PC-3 (cell line): ENCODE data around the gene SLC8A1. TPM values are rescaled to one million over a fixed set of nuclear protein-coding genes. Genes with fewer than 3 reads are reported as not detected.

Source experiments
- ATAC-seq: fragments of 200-7000 bp; cut with Tn5 transposase; 2 replicates; pipeline ENCODE4 v1.9.1; 2020; ENCODE audit warnings: mild to moderate bottlenecking, moderate library complexity
- BruUV-seq: library from RNA; stranded (reverse); fragments of 400-500 nt; replicated peaks from 2 replicates; lab custom pipeline; 2021; lab: Mats Ljungman, UMichigan
- CTCF ChIA-PET: fragments of 300-600 bp; sonication (Branson Sonifier 250); formaldehyde crosslinking; loops from one replicate; lab custom pipeline; 2022; ENCODE audit warnings: antibody characterized with exemption; lab: Charles Lee
- POLR2A ChIA-PET: fragments of 300-600 bp; sonication (Branson Sonifier 250); formaldehyde crosslinking; loops from one replicate; lab custom pipeline; 2022; ENCODE audit warnings: antibody characterized with exemption; ENCODE audit not compliant: unreplicated experiment; lab: Charles Lee
- DNase-seq: peaks from one replicate; pipeline ENCODE4 v3.0.0-alpha.2; 2015
- H2AFZ ChIP-seq: fragments of 300-600 bp; sonication (generic); 2 replicates; pipeline ENCODE4 v1.6.0; 2016; ENCODE audit warnings: antibody characterized with exemption, low read length
- H3F3A ChIP-seq: fragments of 300-600 bp; sonication (generic); one replicate; pipeline ENCODE4 v1.6.0; 2017; ENCODE audit warnings: antibody characterized with exemption, low read length, control low read depth, mild to moderate bottlenecking; ENCODE audit not compliant: unreplicated experiment
- H3K27ac ChIP-seq: fragments of 300-600 bp; sonication (generic); 2 replicates; pipeline ENCODE4 v1.5.1; 2016; ENCODE audit warnings: mild to moderate bottlenecking, low read length
- H3K27me3 ChIP-seq: fragments of 300-600 bp; sonication (generic); 2 replicates; pipeline ENCODE4 v1.6.1; 2016; ENCODE audit warnings: low read length, mixed read lengths
- H3K36me3 ChIP-seq: fragments of 300-600 bp; sonication (generic); 2 replicates; pipeline ENCODE4 v1.6.1; 2016; ENCODE audit warnings: low read depth, mixed run types, low read length, mixed read lengths
- H3K4me1 ChIP-seq: fragments of 300-600 bp; sonication (generic); 2 replicates; pipeline ENCODE4 v1.5.1; 2016; ENCODE audit warnings: low read length; ENCODE audit not compliant: insufficient read depth
- H3K4me2 ChIP-seq: fragments of 300-600 bp; sonication (generic); 2 replicates; pipeline ENCODE4 v1.6.0; 2016; ENCODE audit warnings: low read length
- H3K4me3 ChIP-seq: fragments of 300-600 bp; sonication (generic); 2 replicates; pipeline ENCODE4 v1.5.1; 2016; ENCODE audit warnings: mild to moderate bottlenecking, low read length, mixed read lengths
- H3K79me2 ChIP-seq: fragments of 300-600 bp; sonication (generic); 2 replicates; pipeline ENCODE4 v1.6.1; 2017; ENCODE audit warnings: low read length, mixed read lengths
- H3K9ac ChIP-seq: fragments of 300-600 bp; sonication (generic); 2 replicates; pipeline ENCODE4 v1.6.0; 2016; ENCODE audit warnings: mild to moderate bottlenecking, low read length
- H3K9me2 ChIP-seq: fragments of 300-600 bp; sonication (generic); replicated peaks from 2 replicates; pipeline ENCODE4 v1.6.1; 2016; ENCODE audit warnings: mixed run types, low read length, mixed read lengths
- H3K9me3 ChIP-seq: fragments of 300-600 bp; sonication (generic); 2 replicates; pipeline ENCODE4 v1.6.1; 2016; ENCODE audit warnings: low read length, mixed read lengths
- H4K20me1 ChIP-seq: fragments of 300-600 bp; sonication (generic); 2 replicates; pipeline ENCODE4 v1.6.1; 2016; ENCODE audit warnings: low read length, mixed read lengths
- EZH2 ChIP-seq: fragments of 300-600 bp; sonication (generic); IDR thresholded peaks from one replicate; pipeline ENCODE4 v1.6.1; 2017; ENCODE audit warnings: antibody characterized with exemption, mild to moderate bottlenecking, low read length; ENCODE audit not compliant: unreplicated experiment
- EZH2phosphoT487 ChIP-seq: fragments of 300-600 bp; sonication (generic); IDR thresholded peaks from 2 replicates; pipeline ENCODE4 v1.6.1; 2018; ENCODE audit warnings: mild to moderate bottlenecking, antibody characterized with exemption, low read length, borderline replicate concordance
- intact Hi-C: fragments of 100-400 bp; cut with micrococcal nuclease; formaldehyde crosslinking; loops from 2 replicates; pipeline ENCODE4 v1.9.0; 2023
- total RNA-seq: library from RNA; depleted of rRNA; stranded (reverse); fragments of >200 nt; gene quantifications from 2 replicates; pipeline ENCODE4 v1.2.3, GENCODE V29; 2014
- TF ChIP-seq, protein P1 (sequence below): fragments of 300-600 bp; sonication (generic); conservative IDR thresholded peaks from 2 replicates; pipeline ENCODE4 v1.5.1; 2017; ENCODE audit warnings: antibody characterized with exemption, low read depth, mild to moderate bottlenecking, low read length

SLC8A1 gene
- total RNA-seq, 1 experiment from 2014 or later: 1.3 TPM

DNA sequence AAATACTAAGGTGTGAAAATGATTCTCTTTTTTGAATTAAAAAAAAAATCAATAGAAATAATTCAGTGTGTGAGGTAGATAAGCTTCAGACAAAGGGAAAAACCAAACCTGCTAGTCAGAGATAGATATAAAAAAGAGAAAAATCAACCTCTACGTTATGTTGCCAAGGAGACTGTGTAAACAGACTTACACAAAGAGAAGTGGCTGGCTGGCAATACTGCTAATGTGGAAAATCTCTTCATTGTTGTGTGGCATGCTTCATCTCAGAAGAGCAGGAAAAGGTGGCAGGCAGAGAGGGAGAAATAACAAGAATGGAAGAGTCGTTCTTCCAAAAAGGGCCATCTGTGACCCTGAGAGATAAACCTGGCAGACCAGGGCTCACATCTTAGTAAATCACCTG, 200.8 kb downstream of the SLC8A1 start:
- intact Hi-C loops: no loop called here

DNA sequence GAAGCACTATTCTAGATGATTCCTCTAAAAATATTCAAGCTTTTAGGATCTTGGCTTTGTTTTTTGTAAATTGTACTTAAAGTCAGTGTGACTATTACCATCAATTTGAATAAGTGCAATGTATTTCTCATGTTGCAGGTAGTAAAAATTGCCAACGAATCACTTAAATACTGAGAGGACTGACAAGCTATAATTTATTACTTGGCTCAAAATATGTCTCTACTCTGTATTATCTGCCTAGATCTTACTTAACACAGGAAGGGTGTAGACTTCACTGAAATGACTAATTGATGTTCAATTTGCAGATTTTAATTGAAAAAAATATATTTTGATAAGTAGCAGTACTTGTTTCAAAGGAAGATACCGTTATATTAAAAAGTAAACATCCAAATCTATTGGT, 202.3 kb downstream of the SLC8A1 start:
- H3K9me2 ChIP-seq: no peaks in the 10 kb centered on the region
- no peak overlapping the region for H3K9ac ChIP-seq
- no peaks in the 10 kb centered on the region for H3K27me3 ChIP-seq
- intact Hi-C loops: loop anchor here (5.0 kb wide), 1 partner anchor 203 kb away; the partner anchor contains the start of gene SLC8A1
- ATAC-seq (no peak), DNase-seq (no peak)
- H2AFZ ChIP-seq: no peak overlapping the region
- no peaks in the 10 kb centered on the region for H4K20me1 ChIP-seq
- H3K27ac ChIP-seq: no peak overlapping the region
- TF ChIP-seq EZH2phosphoT487: no peak
- TF ChIP-seq, protein P1, sequence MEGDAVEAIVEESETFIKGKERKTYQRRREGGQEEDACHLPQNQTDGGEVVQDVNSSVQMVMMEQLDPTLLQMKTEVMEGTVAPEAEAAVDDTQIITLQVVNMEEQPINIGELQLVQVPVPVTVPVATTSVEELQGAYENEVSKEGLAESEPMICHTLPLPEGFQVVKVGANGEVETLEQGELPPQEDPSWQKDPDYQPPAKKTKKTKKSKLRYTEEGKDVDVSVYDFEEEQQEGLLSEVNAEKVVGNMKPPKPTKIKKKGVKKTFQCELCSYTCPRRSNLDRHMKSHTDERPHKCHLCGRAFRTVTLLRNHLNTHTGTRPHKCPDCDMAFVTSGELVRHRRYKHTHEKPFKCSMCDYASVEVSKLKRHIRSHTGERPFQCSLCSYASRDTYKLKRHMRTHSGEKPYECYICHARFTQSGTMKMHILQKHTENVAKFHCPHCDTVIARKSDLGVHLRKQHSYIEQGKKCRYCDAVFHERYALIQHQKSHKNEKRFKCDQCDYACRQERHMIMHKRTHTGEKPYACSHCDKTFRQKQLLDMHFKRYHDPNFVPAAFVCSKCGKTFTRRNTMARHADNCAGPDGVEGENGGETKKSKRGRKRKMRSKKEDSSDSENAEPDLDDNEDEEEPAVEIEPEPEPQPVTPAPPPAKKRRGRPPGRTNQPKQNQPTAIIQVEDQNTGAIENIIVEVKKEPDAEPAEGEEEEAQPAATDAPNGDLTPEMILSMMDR: no peak
- POLR2A ChIA-PET: interaction anchor here (0.6 kb wide), 1 partner anchor 298 kb away, joined by 10 read pairs; no protein-coding TSS in a partner anchor
- H3K4me2 ChIP-seq: no peak overlapping the region
- no peaks in the 10 kb centered on the region for H3K4me1 ChIP-seq
- no peaks in the 10 kb centered on the region for H3K79me2 ChIP-seq
- no TSS peak for BruUV-seq
- H3K4me3 ChIP-seq: no peak overlapping the region
- no peaks in the 10 kb centered on the region for H3K36me3 ChIP-seq
- CTCF ChIA-PET: no interaction called here
- no peaks in the 10 kb centered on the region for H3K9me3 ChIP-seq
- no peaks in the 10 kb centered on the region for H3F3A ChIP-seq

More for the DNA sequence above, 200.8 kb downstream of the SLC8A1 start:
- Histone ChIP-seq H4K20me1 (no peaks in the 10 kb centered on the region), H3K9me2 (no peaks in the 10 kb centered on the region), H3K9me3 (no peaks in the 10 kb centered on the region), H3K27me3 (no peaks in the 10 kb centered on the region), H3K4me2 (no peak overlapping the region), H3K27ac (no peak overlapping the region), H3K9ac (no peak overlapping the region), H3K4me3 (no peak overlapping the region), H2AFZ (no peak overlapping the region), H3K36me3 (no peaks in the 10 kb centered on the region), H3K4me1 (no peaks in the 10 kb centered on the region), H3K79me2 (no peaks in the 10 kb centered on the region), H3F3A (no peaks in the 10 kb centered on the region)
- no TSS peak for BruUV-seq
- CTCF ChIA-PET: no interaction called here
- TF ChIP-seq, protein P1: no peak
- no peak for TF ChIP-seq EZH2phosphoT487
- no peak for TF ChIP-seq EZH2
- POLR2A ChIA-PET: no interaction called here
- no peak for ATAC-seq
- peak; percentile 11 for DNase-seq

DNA sequence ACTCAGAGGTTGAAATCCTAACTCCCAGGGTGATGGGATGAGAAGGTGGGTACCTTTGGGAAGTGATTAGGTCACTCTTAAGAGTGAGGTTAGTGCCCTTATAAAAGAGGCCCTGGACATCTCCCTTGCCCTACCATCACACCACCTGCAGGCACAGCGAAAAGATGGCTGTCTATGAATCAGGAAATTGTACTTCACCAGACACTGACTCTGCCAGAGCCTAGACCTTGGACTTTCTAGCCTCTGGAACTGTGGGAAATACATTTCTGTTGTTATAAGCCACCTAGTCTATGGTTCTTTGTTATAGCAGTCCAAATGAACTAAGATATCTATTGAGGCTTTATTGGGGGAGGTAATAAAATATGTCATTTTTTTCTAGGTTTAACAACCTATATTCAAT, 203.6 kb downstream of the SLC8A1 start:
- no peak overlapping the region for H2AFZ ChIP-seq
- H3K36me3 ChIP-seq: no peaks in the 10 kb centered on the region
- H3K9me3 ChIP-seq: no peaks in the 10 kb centered on the region
- H3K4me3 ChIP-seq: no peak overlapping the region
- no peak for ATAC-seq
- no peak overlapping the region for H3K4me2 ChIP-seq
- no peaks in the 10 kb centered on the region for H3K9me2 ChIP-seq
- no peak for DNase-seq
- no peaks in the 10 kb centered on the region for H3K27me3 ChIP-seq
- H3K27ac ChIP-seq: no peak overlapping the region
- H3F3A ChIP-seq: no peaks in the 10 kb centered on the region
- no TSS peak for BruUV-seq
- ChIA-PET POLR2A (no interaction called here), CTCF (no interaction called here)
- H3K9ac ChIP-seq: no peak overlapping the region
- no peaks in the 10 kb centered on the region for H3K4me1 ChIP-seq
- intact Hi-C loops: loop anchor here (5.0 kb wide), 1 partner anchor 204 kb away; the partner anchor contains the start of gene SLC8A1
- no peak for TF ChIP-seq EZH2
- TF ChIP-seq, protein P1: no peak
- TF ChIP-seq EZH2phosphoT487: no peak
- H3K79me2 ChIP-seq: no peaks in the 10 kb centered on the region
- no peaks in the 10 kb centered on the region for H4K20me1 ChIP-seq
